ENCODE results near the gene ST3GAL6.

ST3GAL6 gene

GRCh38 chr3:98808071-98808470 lies 44.9 kb downstream of the ST3GAL6 start:
- WGBS, 2 experiments: 86 to 98% methylated on average over 2 of the region's 2 CpGs
- no peaks in the 10 kb centered on the region for H3K4me1 ChIP-seq (ENCODE audit: control insufficient read depth, insufficient read depth, low read length)
- H3K36me3 ChIP-seq (ENCODE audit: control insufficient read depth, insufficient read depth, low read length): peaks cover 32% of the 10 kb centered on the region
- no peaks in the 10 kb centered on the region for H3K9me3 ChIP-seq (ENCODE audit: control insufficient read depth, low read length)
- no peak overlapping the region for H3K27ac ChIP-seq (ENCODE audit: insufficient read depth, low read depth, low read length, poor library complexity, severe bottlenecking)
- H3K4me3 ChIP-seq (ENCODE audit: insufficient read depth, low read depth, low read length): no peak overlapping the region
- H3K27me3 ChIP-seq (ENCODE audit: control insufficient read depth, insufficient read depth, low read length, poor library complexity, severe bottlenecking): no peaks in the 10 kb centered on the region

GRCh38 chr3:98809557-98809956 lies 46.4 kb downstream of the ST3GAL6 start:
- no peaks in the 10 kb centered on the region for H3K4me1 ChIP-seq (ENCODE audit: control insufficient read depth, insufficient read depth, low read length)
- H3K27me3 ChIP-seq (ENCODE audit: control insufficient read depth, insufficient read depth, low read length, poor library complexity, severe bottlenecking): no peaks in the 10 kb centered on the region
- H3K36me3 ChIP-seq (ENCODE audit: control insufficient read depth, insufficient read depth, low read length): peaks cover 37% of the 10 kb centered on the region
- H3K9me3 ChIP-seq (ENCODE audit: control insufficient read depth, low read length): no peaks in the 10 kb centered on the region
- 94 to 96% methylated on average over 3 of the region's 3 CpGs for WGBS, 2 experiments
- no peak overlapping the region for H3K27ac ChIP-seq (ENCODE audit: insufficient read depth, low read depth, low read length, poor library complexity, severe bottlenecking)
- H3K4me3 ChIP-seq (ENCODE audit: insufficient read depth, low read depth, low read length): no peak overlapping the region

GRCh38 chr3:98811048-98811447 lies 47.9 kb downstream of the ST3GAL6 start:
- H3K27ac ChIP-seq (ENCODE audit: insufficient read depth, low read depth, low read length, poor library complexity, severe bottlenecking): no peak overlapping the region
- H3K4me3 ChIP-seq (ENCODE audit: insufficient read depth, low read depth, low read length): no peak overlapping the region
- no peaks in the 10 kb centered on the region for H3K4me1 ChIP-seq (ENCODE audit: control insufficient read depth, insufficient read depth, low read length)
- WGBS, 2 experiments: 95 to 100% methylated on average over 5 to 6 of the region's 6 CpGs
- no peaks in the 10 kb centered on the region for H3K9me3 ChIP-seq (ENCODE audit: control insufficient read depth, low read length)
- peaks cover 32% of the 10 kb centered on the region for H3K36me3 ChIP-seq (ENCODE audit: control insufficient read depth, insufficient read depth, low read length)
- no peaks in the 10 kb centered on the region for H3K27me3 ChIP-seq (ENCODE audit: control insufficient read depth, insufficient read depth, low read length, poor library complexity, severe bottlenecking)

- no peak overlapping the region for H3K4me3 ChIP-seq (ENCODE audit: insufficient read depth, low read depth, low read length)
- H3K27ac ChIP-seq (ENCODE audit: insufficient read depth, low read depth, low read length, poor library complexity, severe bottlenecking): no peak overlapping the region
- H3K9me3 ChIP-seq (ENCODE audit: control insufficient read depth, low read length): no peaks in the 10 kb centered on the region
- peaks cover 19% of the 10 kb centered on the region for H3K36me3 ChIP-seq (ENCODE audit: control insufficient read depth, insufficient read depth, low read length)
- H3K27me3 ChIP-seq (ENCODE audit: control insufficient read depth, insufficient read depth, low read length, poor library complexity, severe bottlenecking): no peaks in the 10 kb centered on the region
- WGBS, 2 experiments: 88% methylated on average over 5 of the region's 5 CpGs
- H3K4me1 ChIP-seq (ENCODE audit: control insufficient read depth, insufficient read depth, low read length): no peaks in the 10 kb centered on the region
These were observed 49.8 kb downstream of the ST3GAL6 start for GRCh38 chr3:98812851-98813374.

- 94% methylated on average over 5 of the region's 5 CpGs for WGBS, 2 experiments
- H3K27me3 ChIP-seq (ENCODE audit: control insufficient read depth, insufficient read depth, low read length, poor library complexity, severe bottlenecking): no peaks in the 10 kb centered on the region
- H3K4me3 ChIP-seq (ENCODE audit: insufficient read depth, low read depth, low read length): no peak overlapping the region
- H3K36me3 ChIP-seq (ENCODE audit: control insufficient read depth, insufficient read depth, low read length): peaks cover 19% of the 10 kb centered on the region
- H3K9me3 ChIP-seq (ENCODE audit: control insufficient read depth, low read length): no peaks in the 10 kb centered on the region
- no peaks in the 10 kb centered on the region for H3K4me1 ChIP-seq (ENCODE audit: control insufficient read depth, insufficient read depth, low read length)
- H3K27ac ChIP-seq (ENCODE audit: insufficient read depth, low read depth, low read length, poor library complexity, severe bottlenecking): no peak overlapping the region
These were observed 51.8 kb downstream of the ST3GAL6 start for GRCh38 chr3:98814817-98815420.

- 76 to 78% methylated on average over 2 to 3 of the region's 3 CpGs for WGBS, 2 experiments
- no peaks in the 10 kb centered on the region for H3K9me3 ChIP-seq (ENCODE audit: control insufficient read depth, low read length)
- no peak overlapping the region for H3K27ac ChIP-seq (ENCODE audit: insufficient read depth, low read depth, low read length, poor library complexity, severe bottlenecking)
- peaks cover 19% of the 10 kb centered on the region for H3K36me3 ChIP-seq (ENCODE audit: control insufficient read depth, insufficient read depth, low read length)
- H3K4me1 ChIP-seq (ENCODE audit: control insufficient read depth, insufficient read depth, low read length): no peaks in the 10 kb centered on the region
- no peaks in the 10 kb centered on the region for H3K27me3 ChIP-seq (ENCODE audit: control insufficient read depth, insufficient read depth, low read length, poor library complexity, severe bottlenecking)
- no peak overlapping the region for H3K4me3 ChIP-seq (ENCODE audit: insufficient read depth, low read depth, low read length)
These were observed 54.5 kb downstream of the ST3GAL6 start for GRCh38 chr3:98817547-98818041.

GRCh38 chr3:98821063-98821462 lies 57.9 kb downstream of the ST3GAL6 start:
- Histone ChIP-seq H3K4me3 (ENCODE audit: insufficient read depth, low read depth, low read length) (no peak overlapping the region), H3K36me3 (ENCODE audit: control insufficient read depth, insufficient read depth, low read length) (peaks cover 8% of the 10 kb centered on the region), H3K27ac (ENCODE audit: insufficient read depth, low read depth, low read length, poor library complexity, severe bottlenecking) (no peak overlapping the region), H3K27me3 (ENCODE audit: control insufficient read depth, insufficient read depth, low read length, poor library complexity, severe bottlenecking) (no peaks in the 10 kb centered on the region), H3K4me1 (ENCODE audit: control insufficient read depth, insufficient read depth, low read length) (no peaks in the 10 kb centered on the region), H3K9me3 (ENCODE audit: control insufficient read depth, low read length) (no peaks in the 10 kb centered on the region)
- WGBS, 2 experiments: 92 to 93% methylated on average over 3 of the region's 3 CpGs

GRCh38 chr3:98823791-98824190 lies 60.7 kb downstream of the ST3GAL6 start:
- H3K27me3 ChIP-seq (ENCODE audit: control insufficient read depth, insufficient read depth, low read length, poor library complexity, severe bottlenecking): no peaks in the 10 kb centered on the region
- no peak overlapping the region for H3K4me3 ChIP-seq (ENCODE audit: insufficient read depth, low read depth, low read length)
- WGBS, 2 experiments: 88 to 94% methylated on average over 4 of the region's 4 CpGs

GRCh38 chr3:98824256-98824655 lies 61.1 kb downstream of the ST3GAL6 start:
- Histone ChIP-seq H3K27me3 (ENCODE audit: control insufficient read depth, insufficient read depth, low read length, poor library complexity, severe bottlenecking) (no peaks in the 10 kb centered on the region), H3K4me3 (ENCODE audit: insufficient read depth, low read depth, low read length) (no peak overlapping the region), H3K4me1 (ENCODE audit: control insufficient read depth, insufficient read depth, low read length) (no peaks in the 10 kb centered on the region), H3K36me3 (ENCODE audit: control insufficient read depth, insufficient read depth, low read length) (peaks cover 5% of the 10 kb centered on the region), H3K9me3 (ENCODE audit: control insufficient read depth, low read length) (no peaks in the 10 kb centered on the region), H3K27ac (ENCODE audit: insufficient read depth, low read depth, low read length, poor library complexity, severe bottlenecking) (no peak overlapping the region)
- WGBS, 2 experiments: 95 to 96% methylated on average over 5 to 6 of the region's 6 CpGs

More at GRCh38 chr3:98823791-98824190, 60.7 kb downstream of the ST3GAL6 start:
- no peaks in the 10 kb centered on the region for H3K9me3 ChIP-seq (ENCODE audit: control insufficient read depth, low read length)
- H3K27ac ChIP-seq (ENCODE audit: insufficient read depth, low read depth, low read length, poor library complexity, severe bottlenecking): no peak overlapping the region
- H3K36me3 ChIP-seq (ENCODE audit: control insufficient read depth, insufficient read depth, low read length): peaks cover 8% of the 10 kb centered on the region
- no peaks in the 10 kb centered on the region for H3K4me1 ChIP-seq (ENCODE audit: control insufficient read depth, insufficient read depth, low read length)

- Histone ChIP-seq H3K9me3 (ENCODE audit: control insufficient read depth, low read length) (no peaks in the 10 kb centered on the region), H3K36me3 (ENCODE audit: control insufficient read depth, insufficient read depth, low read length) (no peaks in the 10 kb centered on the region), H3K27me3 (ENCODE audit: control insufficient read depth, insufficient read depth, low read length, poor library complexity, severe bottlenecking) (no peaks in the 10 kb centered on the region), H3K4me1 (ENCODE audit: control insufficient read depth, insufficient read depth, low read length) (no peaks in the 10 kb centered on the region), H3K4me3 (ENCODE audit: insufficient read depth, low read depth, low read length) (no peak overlapping the region), H3K27ac (ENCODE audit: insufficient read depth, low read depth, low read length, poor library complexity, severe bottlenecking) (no peak overlapping the region)
- 93 to 94% methylated on average over 3 of the region's 3 CpGs for WGBS, 2 experiments
These were observed 63.0 kb downstream of the ST3GAL6 start for GRCh38 chr3:98826126-98826525.
